ENCODE results near the gene MMS19. TPM values are rescaled to one million over a fixed set of nuclear protein-coding genes. Genes with fewer than 3 reads are reported as not detected.

The MMS19 gene
- total RNA-seq, 1 experiment from 2014 or later, result 105 TPM

DNA sequence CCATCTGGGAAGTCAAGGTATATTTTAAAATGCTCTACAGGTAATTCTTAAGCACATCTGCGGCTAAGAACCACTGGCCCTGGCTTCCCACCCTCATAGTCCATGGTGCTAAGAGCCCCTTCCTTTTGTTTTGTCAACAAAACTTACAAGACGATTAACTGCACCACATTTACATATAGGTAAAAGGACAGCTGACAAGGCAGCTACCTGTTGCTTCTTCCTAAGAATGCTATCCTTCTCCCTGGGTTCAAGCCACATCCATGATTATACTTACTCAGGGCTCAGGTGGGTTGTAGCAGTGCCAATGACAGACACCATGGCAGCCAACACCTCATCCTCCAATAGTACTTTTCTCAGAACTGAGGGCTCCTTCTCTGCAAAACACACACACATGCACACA is 35.9 kb downstream of the MMS19 start:
- ChIA-PET POLR2A (no interaction called here), CTCF (no interaction called here)
- H3K4me3 ChIP-seq (ENCODE audit: low read depth, low read length), result no peak overlapping the region
- H3K36me3 ChIP-seq (ENCODE audit: control insufficient read depth, insufficient read depth, low read length), result peaks cover 11% of the 10 kb centered on the region
- no TSS peak for BruUV-seq (replicated peaks)
- Mint-ChIP-seq H3K27ac (ENCODE audit: unreplicated experiment) (no peak overlapping the region), H3K27me3 (ENCODE audit: insufficient read depth, unreplicated experiment) (no peaks in the 10 kb centered on the region), H3K4me3 (ENCODE audit: unreplicated experiment) (no peak overlapping the region), H3K9me3 (ENCODE audit: unreplicated experiment) (no peaks in the 10 kb centered on the region), H3K4me1 (ENCODE audit: low read depth, unreplicated experiment) (no peaks in the 10 kb centered on the region), H3K36me3 (ENCODE audit: insufficient read depth, unreplicated experiment) (peaks cover 91% of the 10 kb centered on the region)
- intact Hi-C loops (cut with micrococcal nuclease; ENCODE audit: unreplicated experiment), result no loop called here
- DNase-seq, result no peak
- H3K4me1 ChIP-seq, result no peaks in the 10 kb centered on the region
- H3K9me3 ChIP-seq, result no peaks in the 10 kb centered on the region
- TF ChIP-seq CTCF (IDR thresholded peaks at IDR 0.05; ENCODE audit: insufficient read depth in 1 of 2, low read depth in 1 of 2, low read length in 1 of 2, severe bottlenecking in 1 of 2, unreplicated experiment in 1 of 2), result no peak
- no peaks in the 10 kb centered on the region for H3K27me3 ChIP-seq (replicated peaks; ENCODE audit: control insufficient read depth, insufficient read depth, low read length)

DNA sequence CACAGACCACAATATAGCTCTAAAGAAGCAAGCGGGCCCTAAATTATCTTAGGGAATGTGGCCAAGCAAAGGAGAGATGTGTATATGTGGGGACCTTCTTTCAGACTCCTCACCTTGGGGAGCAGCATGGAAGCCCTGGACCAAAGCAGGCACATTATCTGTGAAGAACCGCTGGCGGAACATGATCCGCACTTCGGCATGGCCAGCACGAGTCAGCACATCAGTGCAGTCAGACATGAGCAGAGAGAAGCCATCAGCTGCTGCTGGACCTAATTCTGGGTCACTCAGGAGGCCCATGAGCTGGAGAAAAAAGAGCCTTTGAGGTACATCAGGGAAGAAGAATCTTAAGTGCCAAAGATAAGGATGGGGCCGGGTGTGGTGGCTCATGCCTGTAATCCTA is 38.3 kb downstream of the MMS19 start:
- no peaks in the 10 kb centered on the region for H3K27me3 Mint-ChIP-seq (ENCODE audit: insufficient read depth, unreplicated experiment)
- no peaks in the 10 kb centered on the region for H3K9me3 Mint-ChIP-seq (ENCODE audit: unreplicated experiment)
- no peak for TF ChIP-seq CTCF (IDR thresholded peaks at IDR 0.05; ENCODE audit: insufficient read depth in 1 of 2, low read depth in 1 of 2, low read length in 1 of 2, severe bottlenecking in 1 of 2, unreplicated experiment in 1 of 2)
- no peak overlapping the region for H3K4me3 ChIP-seq (ENCODE audit: low read depth, low read length)
- no TSS peak for BruUV-seq (replicated peaks)
- no peak for DNase-seq
- ChIA-PET CTCF (no interaction called here), POLR2A (no interaction called here)
- H3K4me1 ChIP-seq, result no peaks in the 10 kb centered on the region
- peaks cover 13% of the 10 kb centered on the region for H3K36me3 ChIP-seq (ENCODE audit: control insufficient read depth, insufficient read depth, low read length)
- intact Hi-C loops (cut with micrococcal nuclease; ENCODE audit: unreplicated experiment), result no loop called here
- H3K36me3 Mint-ChIP-seq (ENCODE audit: insufficient read depth, unreplicated experiment), result peaks cover 83% of the 10 kb centered on the region
- H3K4me1 Mint-ChIP-seq (ENCODE audit: low read depth, unreplicated experiment), result no peaks in the 10 kb centered on the region
- H3K4me3 Mint-ChIP-seq (ENCODE audit: unreplicated experiment), result no peak overlapping the region
- H3K27me3 ChIP-seq (replicated peaks; ENCODE audit: control insufficient read depth, insufficient read depth, low read length), result no peaks in the 10 kb centered on the region
- H3K27ac Mint-ChIP-seq (ENCODE audit: unreplicated experiment), result no peak overlapping the region
- H3K9me3 ChIP-seq, result no peaks in the 10 kb centered on the region

DNA sequence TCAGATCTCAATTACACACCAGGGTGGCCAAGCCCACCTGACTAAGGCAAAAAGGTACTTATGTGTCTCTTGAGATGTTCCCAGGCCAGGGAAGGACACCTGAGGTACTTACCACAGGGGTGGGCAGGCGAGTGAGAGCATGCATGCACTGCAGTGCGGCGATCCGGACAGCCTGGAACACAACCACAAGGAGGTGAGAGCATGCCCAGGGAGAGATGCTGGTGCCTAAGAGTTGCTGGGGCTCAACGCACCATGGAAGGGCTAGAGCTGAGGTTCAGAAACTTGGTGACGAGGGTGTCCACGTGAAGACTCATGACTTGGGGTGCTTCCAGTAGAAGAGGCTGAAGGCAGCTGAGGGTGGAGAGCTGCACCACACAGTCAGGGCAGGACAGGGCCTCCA is 39.1 kb downstream of the MMS19 start:
- Histone ChIP-seq H3K9me3 (no peaks in the 10 kb centered on the region), H3K36me3 (ENCODE audit: control insufficient read depth, insufficient read depth, low read length) (peaks cover 11% of the 10 kb centered on the region), H3K4me3 (ENCODE audit: low read depth, low read length) (no peak overlapping the region), H3K4me1 (no peaks in the 10 kb centered on the region), H3K27me3 (replicated peaks; ENCODE audit: control insufficient read depth, insufficient read depth, low read length) (no peaks in the 10 kb centered on the region)
- Mint-ChIP-seq H3K27me3 (ENCODE audit: insufficient read depth, unreplicated experiment) (no peaks in the 10 kb centered on the region), H3K27ac (ENCODE audit: unreplicated experiment) (peak overlapping the region; percentile 29), H3K9me3 (ENCODE audit: unreplicated experiment) (no peaks in the 10 kb centered on the region), H3K4me1 (ENCODE audit: low read depth, unreplicated experiment) (no peaks in the 10 kb centered on the region), H3K36me3 (ENCODE audit: insufficient read depth, unreplicated experiment) (peaks cover 81% of the 10 kb centered on the region), H3K4me3 (ENCODE audit: unreplicated experiment) (no peak overlapping the region)
- BruUV-seq (replicated peaks), result no TSS peak
- ChIA-PET CTCF (no interaction called here), POLR2A (no interaction called here)
- no peak for TF ChIP-seq CTCF (IDR thresholded peaks at IDR 0.05; ENCODE audit: insufficient read depth in 1 of 2, low read depth in 1 of 2, low read length in 1 of 2, severe bottlenecking in 1 of 2, unreplicated experiment in 1 of 2)
- intact Hi-C loops (cut with micrococcal nuclease; ENCODE audit: unreplicated experiment), result no loop called here
- no peak for DNase-seq
